HG03159 (cell line): ENCODE data around the gene OSBPL1A.

Experiments
- ATAC-seq: cut with Tn5 transposase; IDR thresholded peaks from one replicate; pipeline ENCODE4 v1.9.1; 2021; ENCODE audit warnings: mild to moderate bottlenecking, moderate library complexity; ENCODE audit not compliant: unreplicated experiment

OSBPL1A gene

DNA sequence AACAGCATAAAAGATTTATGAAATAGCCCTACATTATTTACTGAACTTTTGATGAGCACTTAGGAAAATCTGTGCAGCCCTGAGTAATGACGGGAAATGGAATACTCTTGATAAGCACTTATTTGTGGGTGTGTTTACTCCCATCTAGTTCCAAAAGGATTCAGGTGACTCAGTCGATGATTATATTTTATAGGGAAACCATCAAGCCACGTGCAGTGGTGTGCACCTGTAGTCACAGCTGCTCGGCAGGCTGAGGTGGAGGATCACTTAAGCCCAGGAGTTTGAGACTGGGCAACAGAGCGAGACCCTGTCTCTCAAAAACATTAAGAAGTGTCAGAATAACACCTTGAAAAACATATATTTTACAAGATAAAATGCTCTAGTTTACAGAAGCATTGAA lies 166.9 kb downstream of the OSBPL1A start:
- ATAC-seq: no peak

DNA sequence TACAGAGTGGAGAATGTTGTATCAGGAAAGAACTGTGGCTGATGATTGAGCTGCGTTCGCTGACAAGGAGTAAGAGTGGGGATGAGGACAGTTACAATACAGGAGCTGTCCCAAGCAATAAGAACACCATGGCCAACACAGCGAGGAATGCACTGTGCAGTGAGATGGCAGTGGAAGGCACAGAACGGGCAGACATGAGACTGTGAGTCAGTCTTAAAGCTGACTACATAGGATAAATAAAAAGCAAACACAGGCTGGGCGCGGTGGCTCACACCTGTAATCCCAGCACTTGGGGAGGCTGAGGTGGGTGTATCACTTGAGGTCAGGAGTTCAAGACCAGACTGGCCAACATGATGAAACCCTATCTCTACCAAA lies 169.0 kb downstream of the OSBPL1A start:
- no peak for ATAC-seq

- ATAC-seq: no peak
Measured at GRCh38 chr18:24227977-24228666, 169.5 kb downstream of the OSBPL1A start.

DNA sequence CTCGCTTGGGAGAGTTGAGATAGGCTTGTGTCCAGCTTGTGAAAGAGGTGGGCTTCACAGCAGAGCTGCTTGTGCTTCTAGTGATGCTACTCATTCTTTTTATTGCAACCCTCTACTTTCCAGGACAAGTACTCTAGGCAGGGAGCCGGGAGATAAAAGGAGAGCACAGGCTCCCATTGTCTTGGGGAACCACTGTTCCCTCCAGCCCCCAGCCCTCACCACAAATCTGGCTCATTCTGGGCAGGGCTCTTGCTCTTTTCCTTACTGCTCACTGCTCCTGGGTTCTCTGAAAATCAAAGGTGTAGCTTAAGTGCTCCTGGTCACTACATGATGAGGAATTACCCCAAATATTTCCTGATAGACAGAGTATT lies 177.3 kb downstream of the OSBPL1A start:
- ATAC-seq: no peak

DNA sequence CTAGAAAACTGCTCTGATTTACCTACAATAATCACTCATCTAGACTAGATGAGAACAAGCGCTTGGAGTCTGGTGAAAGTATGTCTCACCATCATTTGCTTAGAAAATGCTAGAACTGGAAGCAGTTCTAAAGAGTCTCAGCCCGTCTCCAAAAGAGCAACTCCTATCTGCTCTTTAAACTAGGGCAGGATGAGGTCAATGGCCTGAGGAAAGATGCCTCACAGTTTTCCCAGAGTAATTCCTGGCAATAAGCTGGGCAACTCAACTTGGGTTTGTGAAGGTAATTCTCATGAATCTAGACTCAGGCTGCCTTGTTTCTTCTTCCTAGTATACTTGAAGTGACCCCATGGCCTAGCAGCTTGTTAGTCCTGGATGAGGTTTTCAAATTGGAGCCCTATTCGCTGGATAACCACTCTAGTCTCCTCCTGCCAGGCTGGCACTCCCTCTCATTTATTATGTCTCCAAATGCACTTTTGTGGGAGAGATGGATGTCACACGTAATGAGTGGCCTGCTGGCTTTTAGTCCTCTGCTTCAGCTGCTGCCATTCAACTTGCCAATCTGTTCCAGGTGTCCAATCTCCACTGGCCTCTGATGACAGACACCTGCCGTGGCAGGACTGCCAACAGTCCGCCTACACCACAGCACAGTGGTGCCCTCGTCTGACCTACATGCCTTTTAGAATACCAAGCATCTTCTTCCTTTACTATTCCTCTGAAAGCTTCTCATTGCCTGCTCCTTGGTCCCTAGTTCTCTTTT lies 177.9 kb downstream of the OSBPL1A start:
- no peak for ATAC-seq

GRCh38 chr18:24214913-24215312 lies 182.7 kb downstream of the OSBPL1A start:
- no peak for ATAC-seq

DNA sequence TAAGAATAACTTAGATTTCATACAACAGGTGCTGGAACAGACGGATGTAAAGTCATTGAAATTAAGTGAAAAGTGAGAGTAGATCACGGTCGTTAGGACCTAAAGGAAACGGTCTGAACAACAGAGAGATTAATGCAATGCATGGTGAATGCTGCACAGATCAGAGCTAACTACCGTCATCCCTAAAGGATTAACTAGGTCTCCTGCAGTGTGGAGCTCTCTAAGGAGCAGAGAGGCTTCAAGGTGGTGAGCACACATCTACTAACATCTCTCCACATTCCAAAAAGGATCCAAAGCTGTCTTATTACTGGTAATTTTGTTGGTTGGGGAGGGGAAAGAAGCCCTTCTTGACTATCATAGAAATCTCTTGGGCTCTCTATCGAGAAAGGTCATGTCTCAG lies 183.5 kb downstream of the OSBPL1A start:
- no peak for ATAC-seq

GRCh38 chr18:24212939-24213338 lies 184.7 kb downstream of the OSBPL1A start:
- ATAC-seq: no peak

- no peak for ATAC-seq
Measured at GRCh38 chr18:24209558-24209957, 188.1 kb downstream of the OSBPL1A start.

DNA sequence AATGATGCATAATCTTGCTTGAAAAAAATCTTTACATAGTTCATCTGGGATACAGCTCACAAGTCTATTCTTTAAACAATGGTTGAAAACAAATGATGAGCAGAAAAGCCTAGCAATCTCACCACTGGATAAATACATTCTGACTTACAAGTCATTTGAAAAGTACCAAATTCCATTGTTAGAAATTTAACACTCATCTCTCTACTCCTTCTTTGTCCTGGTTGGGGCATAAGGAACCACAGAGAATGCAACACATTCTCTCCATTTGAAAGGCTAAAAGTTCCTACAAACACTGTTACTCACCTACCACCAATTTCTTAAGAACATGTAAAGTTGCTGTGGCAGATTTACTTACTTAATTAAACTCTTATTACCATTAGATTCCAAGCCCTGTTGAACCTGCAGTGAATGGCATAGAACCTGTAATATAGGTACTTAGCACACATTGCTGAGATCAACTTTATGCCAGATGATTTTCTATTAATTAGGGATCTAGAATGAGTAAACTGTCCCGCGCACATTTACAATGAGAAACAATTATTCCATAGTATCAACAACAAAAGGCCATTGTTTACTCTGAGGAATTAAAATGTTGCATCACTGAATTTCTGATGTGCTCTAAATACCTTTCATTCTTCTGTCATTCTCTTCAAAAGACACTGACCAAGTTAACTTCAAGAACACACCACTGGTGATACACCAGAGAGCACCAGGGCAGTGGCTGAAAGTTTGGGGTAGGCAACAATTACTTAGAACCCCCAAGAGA lies 189.2 kb downstream of the OSBPL1A start:
- ATAC-seq: no peak

DNA sequence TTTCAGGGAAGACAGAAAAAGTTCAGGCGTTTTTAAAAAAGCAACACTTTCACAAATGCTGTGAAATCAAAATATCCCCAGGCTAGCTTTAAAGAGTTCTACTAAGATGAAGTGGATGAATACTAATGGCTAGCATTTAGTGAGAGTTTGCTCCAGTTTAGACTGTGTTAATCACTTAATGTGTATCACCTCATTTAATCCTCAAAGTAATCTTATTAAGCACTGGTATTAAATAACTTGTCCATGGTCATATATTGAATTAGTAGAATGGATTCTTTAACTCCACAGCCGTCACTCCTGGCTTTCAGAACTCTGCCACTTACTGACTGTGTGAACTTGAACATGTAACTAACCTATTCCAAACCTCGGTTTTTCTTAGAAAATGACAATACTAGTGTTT lies 192.7 kb downstream of the OSBPL1A start:
- ATAC-seq: no peak

- ATAC-seq: no peak
Measured at GRCh38 chr18:24201699-24202687, 195.6 kb downstream of the OSBPL1A start.

GRCh38 chr18:24200494-24201290 lies 196.9 kb downstream of the OSBPL1A start:
- no peak for ATAC-seq

GRCh38 chr18:24199372-24199962 lies 198.2 kb downstream of the OSBPL1A start:
- ATAC-seq: no peak

- ATAC-seq: no peak
Measured at GRCh38 chr18:24198461-24198860, 199.2 kb downstream of the OSBPL1A start.

DNA sequence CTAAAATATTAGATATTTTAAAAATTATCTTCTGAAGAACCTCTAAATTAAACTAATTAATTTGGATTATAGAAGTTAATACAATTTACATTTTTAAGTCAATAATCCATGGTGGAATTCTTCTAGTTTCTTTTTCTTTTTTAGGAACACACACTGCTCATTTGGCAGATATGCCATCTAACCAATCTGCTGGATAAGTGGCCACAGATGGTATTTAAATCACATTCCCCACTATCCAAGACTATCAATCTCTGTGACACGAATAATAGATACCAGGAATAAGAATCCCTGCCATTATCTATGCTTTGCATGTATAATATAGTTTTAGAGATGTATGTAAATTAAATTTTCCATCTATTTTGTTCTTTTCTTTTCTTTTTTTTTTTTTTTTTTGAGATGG lies 200.2 kb downstream of the OSBPL1A start:
- no peak for ATAC-seq

DNA sequence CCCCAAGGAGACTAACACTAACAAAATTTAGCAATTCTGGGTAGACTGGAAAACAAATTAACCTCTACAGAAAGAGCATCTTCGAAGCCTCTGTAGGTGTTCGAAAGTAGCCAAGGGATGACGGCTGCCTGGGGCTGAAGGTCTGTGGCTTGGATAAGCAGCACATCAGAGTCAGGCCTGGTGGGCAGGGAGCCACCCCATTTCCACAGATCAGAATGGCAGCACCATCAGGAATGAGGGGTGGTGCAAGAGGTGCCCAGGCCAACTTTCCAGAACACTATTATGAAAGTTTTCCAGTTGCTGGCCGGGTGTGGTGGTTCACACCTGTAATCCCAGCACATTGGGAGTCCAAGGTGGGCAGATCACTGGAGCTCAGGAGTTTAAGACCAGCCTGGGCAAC lies 200.9 kb downstream of the OSBPL1A start:
- no peak for ATAC-seq

DNA sequence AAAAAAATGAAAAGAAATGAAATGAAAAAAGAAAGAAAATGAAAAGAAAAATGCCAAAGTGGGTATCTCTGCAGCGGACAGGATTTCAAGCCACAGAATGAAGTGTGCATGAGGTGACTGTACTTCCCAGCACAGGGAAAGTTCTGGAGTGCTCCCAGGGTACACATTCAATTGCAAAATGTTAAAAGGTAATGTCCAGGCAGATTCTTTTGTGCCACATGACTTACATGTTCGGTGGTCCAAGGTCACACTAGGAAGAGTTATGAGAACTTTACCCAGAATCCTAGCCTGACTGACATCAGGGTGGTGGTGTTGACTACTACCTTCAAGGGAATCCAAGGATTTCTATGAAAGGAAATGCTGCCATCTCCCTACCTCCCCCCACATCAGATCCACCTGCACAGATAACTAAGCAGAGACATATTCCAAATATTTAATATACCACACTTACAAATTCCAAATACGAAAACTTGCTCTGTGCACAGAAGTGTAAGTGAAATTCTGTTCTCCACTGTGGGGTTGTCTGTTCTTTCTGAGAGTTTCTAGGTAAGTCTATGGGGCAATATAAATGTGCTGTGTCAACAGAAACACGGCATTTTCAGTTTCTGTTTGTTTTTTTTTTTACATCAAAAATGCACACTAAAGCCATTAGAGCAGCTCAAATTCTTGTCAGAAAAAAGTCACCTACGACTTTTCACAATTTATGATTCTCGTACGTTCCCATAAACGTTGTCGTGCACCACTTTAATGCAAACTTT lies 202.1 kb downstream of the OSBPL1A start:
- no peak for ATAC-seq

GRCh38 chr18:24190590-24190989 lies 207.0 kb downstream of the OSBPL1A start:
- ATAC-seq: no peak
